Left colon (tissue), 2 donors: ENCODE data around the gene LPP. TPM values are rescaled to one million over a fixed set of nuclear protein-coding genes. Genes with fewer than 3 reads are reported as not detected.

Experiments used
- ATAC-seq: fragments of 200-7000 bp; cut with Tn5 transposase; one replicate; pipeline ENCODE4 v1.9.1; 2020; ENCODE audit warnings: mild to moderate bottlenecking, moderate library complexity
- DNase-seq, 2 donors: peaks; one replicate each; pipeline ENCODE4 v3.0.0-alpha.2; 2020
- intact Hi-C, 2 donors: fragments of 100-400 bp; cut with DNase I in 1 of 2; cut with micrococcal nuclease in 1 of 2; formaldehyde crosslinking; loops; one replicate each; pipeline versions ENCODE4 v1.11.2 to v1.14.0; 2022; cut with DNase I, micrococcal nuclease
- total RNA-seq, 2 donors: library from RNA; stranded (reverse); fragmentation: NEBNext Ultra II Directional; extraction: Animal tissue kit (Norgen Biotek cat#: 25700); gene quantifications; one replicate each; pipeline ENCODE4 v1.2.1, GENCODE V29; 2021
- donor health status: DM: no; HTN: no; CAD: no.
- donor health status: DM: yes; HTN: yes; CAD: no.

LPP gene
- total RNA-seq, 2 donors from 2014 or later, result 228 to 258 TPM

GRCh38 chr3:188350961-188351360 lies 197.0 kb downstream of the LPP start:
- no peak for DNase-seq
- no peak for ATAC-seq
- intact Hi-C loops, result no loop called here

- ATAC-seq (no peak), DNase-seq (no peak)
- intact Hi-C loops, result no loop called here
Measured at GRCh38 chr3:188351648-188352047, 197.7 kb downstream of the LPP start.

- intact Hi-C loops, result no loop called here
- DNase-seq (no peak), ATAC-seq (no peak)
Measured at GRCh38 chr3:188352196-188352927, 198.4 kb downstream of the LPP start.

- ATAC-seq, result no peak
- intact Hi-C loops, result no loop called here
- no peak for DNase-seq
Measured at GRCh38 chr3:188353426-188353825, 199.5 kb downstream of the LPP start.

GRCh38 chr3:188358787-188359493 lies 205.0 kb downstream of the LPP start:
- no peak for DNase-seq
- no peak for ATAC-seq
- intact Hi-C loops, result no loop called here

GRCh38 chr3:188360364-188360881 lies 206.5 kb downstream of the LPP start:
- intact Hi-C loops, result no loop called here
- ATAC-seq (no peak), DNase-seq (no peak)

GRCh38 chr3:188361888-188362287 lies 207.9 kb downstream of the LPP start:
- DNase-seq, result no peak
- ATAC-seq, result no peak
- intact Hi-C loops, result no loop called here

GRCh38 chr3:188362405-188362831 lies 208.5 kb downstream of the LPP start:
- intact Hi-C loops, result no loop called here
- ATAC-seq (peak; percentile 87), DNase-seq (no peak)

GRCh38 chr3:188365184-188365583 lies 211.2 kb downstream of the LPP start:
- no peak for DNase-seq
- no peak for ATAC-seq

GRCh38 chr3:188365988-188366698 lies 212.2 kb downstream of the LPP start:
- intact Hi-C loops, result no loop called here
- no peak for ATAC-seq
- DNase-seq, result no peak

More at GRCh38 chr3:188365184-188365583, 211.2 kb downstream of the LPP start:
- intact Hi-C loops, result no loop called here

- DNase-seq (no peak), ATAC-seq (no peak)
- intact Hi-C loops, result no loop called here
Measured at GRCh38 chr3:188367678-188368077, 213.7 kb downstream of the LPP start.

- ATAC-seq, result no peak
- intact Hi-C loops, result no loop called here
- no peak for DNase-seq
Measured at GRCh38 chr3:188369526-188369925, 215.6 kb downstream of the LPP start.

- intact Hi-C loops, result no loop called here
- DNase-seq, result no peak
- no peak for ATAC-seq
Measured at GRCh38 chr3:188370081-188370830, 216.3 kb downstream of the LPP start.

- ATAC-seq (peak; percentile 90), DNase-seq (peak in 1 of 2 donors; percentile 15)
- intact Hi-C loops, result no loop called here
Measured at GRCh38 chr3:188378786-188379185, 224.8 kb downstream of the LPP start.

- DNase-seq (no peak), ATAC-seq (peak; percentile 54)
- intact Hi-C loops, result no loop called here
Measured at GRCh38 chr3:188380252-188380651, 226.3 kb downstream of the LPP start.

GRCh38 chr3:188380722-188381121 lies 226.8 kb downstream of the LPP start:
- ATAC-seq, result peak; percentile 82
- intact Hi-C loops, result no loop called here
- DNase-seq, result no peak

GRCh38 chr3:188383748-188384147 lies 229.8 kb downstream of the LPP start:
- ATAC-seq, result no peak
- intact Hi-C loops, result no loop called here
- no peak for DNase-seq

GRCh38 chr3:188385295-188385694 lies 231.3 kb downstream of the LPP start:
- ATAC-seq, result no peak
- intact Hi-C loops, result no loop called here
- DNase-seq, result no peak
